Stimulated activated effector memory CD8-positive, alpha-beta T cell treated with anti-CD3 and anti-CD28 coated beads, Interleukin-12 subunit alpha, Interleukin-12 subunit beta, amount 100 ng/mL, for 72 hours (primary cell): ENCODE measurements around the gene ARHGEF25.
"Not testable (repeated sequence)": the region's sequence is repeated elsewhere in the genome, so short reads cannot be mapped to it uniquely, and the experiment has no call there.

Experiments used
- ATAC-seq: fragments of 150-1000 bp; cut with Tn5 transposase; 2 replicates; pipeline ENCODE4 v1.10.0; 2021
- DNase-seq, 2 donors: peaks; one replicate each; pipeline ENCODE4 v3.0.0; 2021 to 2022; ENCODE audit warnings: low spot score in 2 of 2
- H3K27ac Mint-ChIP-seq: one replicate; pipeline ENCODE4 v1.8.0; 2022; ENCODE audit warnings: mild to moderate bottlenecking, mixed read lengths
- H3K36me3 Mint-ChIP-seq: one replicate; pipeline ENCODE4 v1.8.0; 2022; ENCODE audit warnings: mild to moderate bottlenecking, mixed read lengths
- H3K4me1 Mint-ChIP-seq: one replicate; pipeline ENCODE4 v1.8.0; 2022; ENCODE audit warnings: mixed read lengths
- H3K4me3 Mint-ChIP-seq: one replicate; pipeline ENCODE4 v1.8.0; 2022; ENCODE audit warnings: mild to moderate bottlenecking, mixed read lengths
- H3K9me3 Mint-ChIP-seq: one replicate; pipeline ENCODE4 v1.8.0; 2022; ENCODE audit warnings: mixed read lengths

Gene ARHGEF25

DNA sequence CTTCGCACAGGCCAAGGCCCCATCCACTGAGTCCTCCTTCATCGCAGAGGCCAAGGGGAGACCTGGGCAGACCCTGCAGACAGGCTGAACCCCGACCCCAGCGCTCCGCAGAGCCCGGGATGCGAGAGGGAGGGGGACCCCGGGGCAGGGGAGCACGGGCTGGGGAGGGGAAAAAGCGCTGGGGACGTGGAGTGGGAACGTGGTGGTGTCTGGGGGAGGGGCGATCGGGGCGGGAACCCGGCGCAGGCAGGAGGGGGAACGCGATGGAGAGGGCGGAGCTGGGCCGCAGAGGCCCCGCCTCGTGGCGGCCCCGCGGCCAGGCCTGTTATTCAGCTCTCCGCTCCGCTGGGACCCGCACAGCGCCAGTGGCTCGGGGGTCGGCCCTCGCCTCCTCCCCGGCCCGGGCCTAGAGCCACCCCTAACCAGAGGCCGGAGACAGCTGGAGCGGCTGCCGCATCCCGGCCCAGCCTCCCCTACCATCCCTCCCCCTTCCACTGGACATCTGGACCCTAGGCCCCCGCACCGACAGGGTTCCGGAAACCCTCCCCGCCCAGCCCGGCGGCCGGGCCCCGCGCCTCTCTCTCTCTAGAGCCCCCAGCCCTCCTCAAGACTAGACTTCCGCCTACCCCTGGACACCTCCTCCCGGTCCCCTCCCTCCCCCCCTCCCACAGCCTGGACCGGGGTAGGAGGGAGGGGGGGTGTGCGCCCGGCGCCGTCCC, at the start of gene ARHGEF25:
ARHGEF25 (plus strand) TSS at position 328 of the 719 bp plus-strand sequence. CDS start 460 bp downstream, outside the sequence.
- Mint-ChIP-seq H3K9me3 (no peaks in the 10 kb centered on the region), H3K27ac (peak within 1 kb of the TSS; percentile 73)

DNA sequence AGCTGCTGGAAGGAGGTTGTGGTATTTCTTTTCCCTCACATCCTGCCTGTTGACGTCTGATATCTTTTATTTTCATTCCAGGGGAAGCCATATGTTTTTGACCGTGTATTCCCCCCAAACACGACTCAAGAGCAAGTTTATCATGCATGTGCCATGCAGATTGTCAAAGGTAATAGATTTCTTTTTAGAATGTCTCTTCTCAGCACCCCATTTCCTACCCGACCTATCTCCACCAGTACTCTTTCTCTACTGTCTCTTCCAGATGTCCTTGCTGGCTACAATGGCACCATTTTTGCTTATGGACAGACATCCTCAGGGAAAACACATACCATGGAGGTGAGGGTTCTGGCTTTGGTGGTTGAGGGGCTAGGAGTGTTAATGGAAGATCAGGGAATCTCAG, 47.9 kb upstream of the ARHGEF25 start:
- H3K36me3 Mint-ChIP-seq, result no peaks in the 10 kb centered on the region
- no peak overlapping the region for H3K27ac Mint-ChIP-seq
- no peaks in the 10 kb centered on the region for H3K4me1 Mint-ChIP-seq
- no peak overlapping the region for H3K4me3 Mint-ChIP-seq
- H3K9me3 Mint-ChIP-seq, result no peaks in the 10 kb centered on the region
- no peak for ATAC-seq
- DNase-seq, result no peak

More for the DNA sequence above, at the start of gene ARHGEF25:
- DNase-seq (peak in 1 of 2 donors; percentile 28), ATAC-seq (peak; percentile 83)
- H3K4me3 Mint-ChIP-seq, result peak within 1 kb of the TSS; percentile 72
- H3K4me1 Mint-ChIP-seq, result peaks cover 10% of the 10 kb centered on the region
- peaks cover 4% of the 10 kb centered on the region for H3K36me3 Mint-ChIP-seq

- H3K4me3 Mint-ChIP-seq, result no peak overlapping the region
- H3K36me3 Mint-ChIP-seq, result no peaks in the 10 kb centered on the region
- H3K4me1 Mint-ChIP-seq, result no peaks in the 10 kb centered on the region
- ATAC-seq (no peak), DNase-seq (no peak)
- no peaks in the 10 kb centered on the region for H3K9me3 Mint-ChIP-seq
- H3K27ac Mint-ChIP-seq, result no peak overlapping the region
These were observed 47.0 kb upstream of the ARHGEF25 start for GRCh38 chr12:57564178-57564740.

DNA sequence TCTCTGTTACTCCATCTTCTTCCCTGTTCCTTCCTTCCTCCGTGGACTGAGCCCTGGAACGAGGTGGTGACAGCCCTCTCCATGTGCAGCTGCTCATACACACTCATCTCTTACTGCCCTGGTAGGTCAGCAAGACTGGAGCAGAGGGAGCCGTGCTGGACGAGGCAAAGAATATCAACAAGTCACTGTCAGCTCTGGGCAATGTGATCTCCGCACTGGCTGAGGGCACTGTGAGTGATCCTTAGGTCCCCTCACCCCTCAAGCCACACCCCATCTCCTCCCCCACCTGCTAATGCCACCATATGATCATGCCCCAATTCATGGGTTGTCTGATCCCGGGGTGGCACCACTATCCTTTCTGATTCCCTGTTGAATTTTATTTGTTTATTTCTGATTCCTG, 42.4 kb upstream of the ARHGEF25 start:
- no peaks in the 10 kb centered on the region for H3K9me3 Mint-ChIP-seq
- no peak overlapping the region for H3K4me3 Mint-ChIP-seq
- no peaks in the 10 kb centered on the region for H3K36me3 Mint-ChIP-seq
- ATAC-seq (no peak), DNase-seq (no peak)
- H3K4me1 Mint-ChIP-seq, result no peaks in the 10 kb centered on the region
- no peak overlapping the region for H3K27ac Mint-ChIP-seq

- DNase-seq (no peak), ATAC-seq (no peak)
- Mint-ChIP-seq H3K4me1 (no peaks in the 10 kb centered on the region), H3K27ac (no peak overlapping the region), H3K36me3 (no peaks in the 10 kb centered on the region), H3K9me3 (no peaks in the 10 kb centered on the region), H3K4me3 (no peak overlapping the region)
These were observed 41.4 kb upstream of the ARHGEF25 start for GRCh38 chr12:57569858-57570257.

DNA sequence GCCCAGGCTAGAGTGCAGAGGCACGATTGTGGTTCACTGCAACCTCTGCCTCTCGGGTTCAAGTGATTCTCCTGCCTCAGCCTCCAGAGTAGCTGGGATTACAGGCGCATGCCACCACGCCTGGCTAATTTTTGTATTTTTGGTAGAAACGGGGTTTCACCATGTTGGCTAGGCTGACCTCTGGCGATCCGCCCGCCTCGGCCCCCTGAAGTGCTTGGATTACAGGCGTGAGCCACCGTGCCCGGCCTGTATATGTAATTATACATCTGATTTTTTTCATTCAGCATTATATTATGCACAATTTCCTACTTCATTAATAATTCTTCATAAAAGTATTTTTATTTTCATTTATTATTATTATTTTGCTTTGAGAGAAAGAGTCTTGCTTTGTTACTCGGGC, 40.8 kb upstream of the ARHGEF25 start:
- H3K36me3 Mint-ChIP-seq, H3K9me3 Mint-ChIP-seq, H3K4me3 Mint-ChIP-seq, H3K4me1 Mint-ChIP-seq, ATAC-seq, H3K27ac Mint-ChIP-seq, DNase-seq: not testable (repeated sequence)

DNA sequence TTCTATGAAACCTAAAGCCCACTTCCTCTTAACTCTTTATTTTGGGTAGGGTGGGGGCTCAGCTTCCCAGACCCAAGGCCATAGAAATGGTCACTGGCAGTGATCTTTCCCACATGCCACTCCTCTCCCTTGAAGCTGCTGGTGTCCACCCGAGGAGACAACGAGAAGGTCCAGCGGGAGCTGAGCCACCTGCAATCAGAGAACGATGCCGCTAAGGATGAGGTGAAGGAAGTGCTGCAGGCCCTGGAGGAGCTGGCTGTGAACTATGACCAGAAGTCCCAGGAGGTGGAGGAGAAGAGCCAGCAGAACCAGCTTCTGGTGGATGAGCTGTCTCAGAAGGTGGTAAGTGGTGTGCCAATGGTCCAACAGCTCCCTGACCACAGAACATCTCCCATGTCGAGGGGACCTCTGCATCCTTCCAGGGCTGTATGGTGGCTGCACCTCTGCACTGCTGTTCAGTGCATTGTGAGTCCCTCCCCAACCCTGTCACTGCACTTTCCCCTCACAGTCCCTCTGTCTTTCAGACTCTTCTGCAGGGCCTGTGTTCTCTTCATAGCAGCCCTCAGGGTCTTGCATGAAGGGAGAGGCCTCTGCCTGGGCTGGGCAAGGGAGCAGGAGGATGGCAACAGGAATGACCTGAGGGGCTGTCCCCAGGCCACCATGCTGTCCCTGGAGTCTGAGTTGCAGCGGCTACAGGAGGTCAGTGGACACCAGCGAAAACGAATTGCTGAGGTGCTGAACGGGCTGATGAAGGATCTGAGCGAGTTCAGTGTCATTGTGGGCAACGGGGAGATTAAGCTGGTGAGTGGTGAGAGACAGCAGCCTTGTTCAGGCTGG, 39.1 kb upstream of the ARHGEF25 start:
- Mint-ChIP-seq H3K9me3 (no peaks in the 10 kb centered on the region), H3K27ac (no peak overlapping the region), H3K4me3 (no peak overlapping the region), H3K36me3 (no peaks in the 10 kb centered on the region), H3K4me1 (no peaks in the 10 kb centered on the region)
- DNase-seq (no peak), ATAC-seq (no peak)

DNA sequence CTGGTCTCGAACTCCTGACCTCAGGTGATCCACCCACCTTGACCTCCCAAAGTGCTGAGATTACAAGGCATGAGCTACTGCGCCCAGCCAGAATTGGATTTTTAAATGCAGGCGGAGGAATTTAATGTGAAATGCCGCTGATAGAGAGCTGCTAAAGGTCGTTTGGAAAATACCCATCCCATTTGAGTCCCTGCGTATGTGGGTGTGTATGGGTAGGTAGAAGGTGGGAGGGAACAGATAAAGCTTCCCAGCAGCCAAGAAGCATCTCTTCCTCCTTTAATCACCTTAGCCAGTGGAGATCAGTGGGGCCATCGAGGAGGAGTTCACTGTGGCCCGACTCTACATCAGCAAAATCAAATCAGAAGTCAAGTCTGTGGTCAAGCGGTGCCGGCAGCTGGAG, 36.4 kb upstream of the ARHGEF25 start:
- no peaks in the 10 kb centered on the region for H3K4me1 Mint-ChIP-seq
- no peak overlapping the region for H3K4me3 Mint-ChIP-seq
- no peak for ATAC-seq
- no peaks in the 10 kb centered on the region for H3K36me3 Mint-ChIP-seq
- no peak overlapping the region for H3K27ac Mint-ChIP-seq
- DNase-seq, result no peak
- no peaks in the 10 kb centered on the region for H3K9me3 Mint-ChIP-seq

- H3K27ac Mint-ChIP-seq, result peak overlapping the region; percentile 2
- no peaks in the 10 kb centered on the region for H3K36me3 Mint-ChIP-seq
- ATAC-seq (no peak), DNase-seq (no peak)
- H3K4me3 Mint-ChIP-seq, result no peak overlapping the region
- H3K9me3 Mint-ChIP-seq, result no peaks in the 10 kb centered on the region
- no peaks in the 10 kb centered on the region for H3K4me1 Mint-ChIP-seq
These were observed 35.2 kb upstream of the ARHGEF25 start for GRCh38 chr12:57575771-57576612.

DNA sequence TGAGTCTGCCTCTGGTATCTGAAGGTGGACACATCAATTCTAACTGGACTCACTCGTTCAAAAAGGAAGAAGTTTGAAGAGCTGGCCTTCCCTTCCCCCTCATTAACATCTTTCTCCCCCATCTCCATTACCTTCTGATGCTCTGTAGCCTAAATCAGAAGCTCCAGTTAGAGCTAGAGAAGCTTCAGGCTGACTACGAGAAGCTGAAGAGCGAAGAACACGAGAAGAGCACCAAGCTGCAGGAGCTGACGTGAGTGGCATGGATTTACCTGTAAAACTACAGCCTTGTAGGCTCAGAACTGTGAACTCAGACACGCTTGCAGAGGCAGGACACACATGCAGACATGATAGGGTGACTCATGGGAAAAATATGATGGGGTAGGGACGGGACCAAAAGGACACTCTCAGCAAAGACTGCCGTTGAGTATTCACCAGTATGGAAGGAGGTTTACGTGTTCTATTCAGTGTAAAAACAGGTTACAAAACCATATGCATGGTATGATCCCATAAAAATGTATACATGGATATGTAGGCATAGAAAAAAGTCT, 34.5 kb upstream of the ARHGEF25 start:
- DNase-seq, result no peak
- no peak overlapping the region for H3K4me3 Mint-ChIP-seq
- no peaks in the 10 kb centered on the region for H3K9me3 Mint-ChIP-seq
- ATAC-seq, result no peak
- no peaks in the 10 kb centered on the region for H3K36me3 Mint-ChIP-seq
- H3K27ac Mint-ChIP-seq, result no peak overlapping the region
- no peaks in the 10 kb centered on the region for H3K4me1 Mint-ChIP-seq

DNA sequence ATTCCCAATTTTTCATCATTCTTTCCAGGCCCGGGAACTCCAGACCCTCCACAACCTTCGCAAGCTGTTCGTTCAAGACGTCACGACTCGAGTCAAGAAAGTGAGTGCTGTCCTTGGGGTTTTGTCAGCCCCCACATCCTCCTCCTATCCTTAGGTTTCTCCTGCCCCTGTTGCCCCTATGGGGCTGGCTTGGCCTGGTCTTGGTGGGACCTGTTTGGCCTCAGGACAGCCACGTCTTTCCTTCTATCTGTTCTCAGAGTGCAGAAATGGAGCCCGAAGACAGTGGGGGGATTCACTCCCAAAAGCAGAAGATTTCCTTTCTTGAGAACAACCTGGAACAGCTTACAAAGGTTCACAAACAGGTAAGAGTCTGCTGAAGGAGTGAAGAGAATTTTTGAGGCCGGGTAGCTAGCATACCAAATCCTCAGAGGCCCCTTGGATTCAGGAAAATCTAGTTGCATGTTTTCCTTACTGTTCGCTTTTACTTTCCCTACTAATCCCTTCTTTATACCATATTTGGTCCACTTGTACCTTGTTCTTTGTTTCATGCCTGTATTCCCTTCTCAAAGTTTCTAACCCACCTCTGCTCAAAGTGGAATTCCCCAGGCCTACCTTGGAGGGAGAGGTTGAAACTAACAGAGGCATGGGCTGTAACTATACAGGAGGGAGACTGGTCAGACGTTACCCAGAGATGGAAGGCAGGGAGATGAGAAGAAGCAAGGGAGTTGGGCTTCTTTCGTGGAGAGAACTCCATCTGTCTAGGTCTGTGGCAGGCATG, 33.1 kb upstream of the ARHGEF25 start:
- ATAC-seq (no peak), DNase-seq (no peak)
- H3K4me1 Mint-ChIP-seq, result peaks cover 3% of the 10 kb centered on the region
- no peaks in the 10 kb centered on the region for H3K36me3 Mint-ChIP-seq
- no peak overlapping the region for H3K27ac Mint-ChIP-seq
- no peak overlapping the region for H3K4me3 Mint-ChIP-seq
- H3K9me3 Mint-ChIP-seq, result no peaks in the 10 kb centered on the region

- ATAC-seq (no peak), DNase-seq (no peak)
- Mint-ChIP-seq H3K9me3 (no peaks in the 10 kb centered on the region), H3K27ac (no peak overlapping the region), H3K4me1 (peaks cover 8% of the 10 kb centered on the region), H3K4me3 (no peak overlapping the region), H3K36me3 (no peaks in the 10 kb centered on the region)
These were observed 32.2 kb upstream of the ARHGEF25 start for GRCh38 chr12:57579011-57579410.

DNA sequence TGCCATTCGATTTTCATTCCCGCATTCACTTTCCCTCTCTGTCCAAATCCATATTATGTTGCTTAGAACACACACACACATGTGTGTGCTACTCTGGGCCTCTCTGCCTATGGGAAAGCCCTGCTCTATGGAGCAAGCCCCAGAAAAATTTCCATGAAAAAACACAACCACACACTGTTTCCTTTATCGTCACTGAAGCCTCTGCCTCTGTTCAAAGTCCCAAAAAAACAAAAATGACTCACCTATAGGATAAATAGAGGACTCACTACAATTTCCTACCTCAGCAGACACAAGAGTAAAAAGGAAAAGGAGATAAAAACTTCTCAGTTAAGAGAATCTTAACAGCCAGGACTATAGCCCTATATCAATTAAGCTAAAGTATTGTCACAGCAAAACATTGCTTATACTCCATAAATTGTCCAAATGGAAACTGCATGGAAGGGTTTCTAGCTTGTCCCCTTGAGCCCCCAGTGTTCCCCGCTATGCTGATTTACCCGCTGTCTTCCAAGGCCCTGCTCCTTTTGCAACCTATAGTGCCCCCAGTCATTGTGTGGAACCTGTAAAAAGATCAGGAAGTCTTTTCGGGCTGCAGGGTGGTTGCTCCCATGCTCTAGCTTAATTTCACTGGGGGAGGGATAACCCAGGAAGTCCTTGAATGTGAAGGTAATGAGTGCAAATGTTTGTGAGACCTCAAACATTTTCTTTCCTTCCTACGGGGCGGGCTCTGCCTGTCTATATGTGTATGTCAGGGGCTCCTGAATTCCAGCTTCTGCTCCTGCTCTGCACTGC, 31.4 kb upstream of the ARHGEF25 start:
- Mint-ChIP-seq H3K4me1 (peaks cover 8% of the 10 kb centered on the region), H3K36me3 (no peaks in the 10 kb centered on the region), H3K27ac (no peak overlapping the region), H3K4me3 (no peak overlapping the region), H3K9me3 (no peaks in the 10 kb centered on the region)
- ATAC-seq (no peak), DNase-seq (no peak)

- no peak for DNase-seq
- peak overlapping the region; percentile 7 for H3K27ac Mint-ChIP-seq
- no peaks in the 10 kb centered on the region for H3K36me3 Mint-ChIP-seq
- H3K4me1 Mint-ChIP-seq, result peaks cover 8% of the 10 kb centered on the region
- ATAC-seq, result no peak
- no peak overlapping the region for H3K4me3 Mint-ChIP-seq
- H3K9me3 Mint-ChIP-seq, result no peaks in the 10 kb centered on the region
These were observed 30.8 kb upstream of the ARHGEF25 start for GRCh38 chr12:57580466-57580795.
